Glutamatergic neuron (in vitro differentiated cells): ENCODE measurements around the gene AKT1. TPM values are rescaled to one million over a fixed set of nuclear protein-coding genes. Genes with fewer than 3 reads are reported as not detected.

Experiments used
- DNase-seq: peaks from one replicate; pipeline ENCODE4 v3.0.0; 2022
- H3K27ac Mint-ChIP-seq: one replicate; pipeline ENCODE4 v1.8.0; 2020; ENCODE audit warnings: mild to moderate bottlenecking, mixed read lengths, inconsistent platforms; ENCODE audit not compliant: unreplicated experiment
- H3K27me3 Mint-ChIP-seq: one replicate; pipeline ENCODE4 v1.8.0; 2020; ENCODE audit warnings: mild to moderate bottlenecking, moderate library complexity, mixed read lengths, inconsistent platforms; ENCODE audit not compliant: unreplicated experiment
- H3K36me3 Mint-ChIP-seq: one replicate; pipeline ENCODE4 v1.8.0; 2020; ENCODE audit warnings: mild to moderate bottlenecking, mixed read lengths, inconsistent platforms; ENCODE audit not compliant: unreplicated experiment
- H3K4me1 Mint-ChIP-seq: one replicate; pipeline ENCODE4 v1.8.0; 2020; ENCODE audit warnings: mild to moderate bottlenecking, low read depth, mixed read lengths, inconsistent platforms; ENCODE audit not compliant: unreplicated experiment
- H3K4me3 Mint-ChIP-seq: one replicate; pipeline ENCODE4 v1.8.0; 2020; ENCODE audit warnings: mild to moderate bottlenecking, mixed read lengths, inconsistent platforms; ENCODE audit not compliant: unreplicated experiment
- H3K9me3 Mint-ChIP-seq: one replicate; pipeline ENCODE4 v1.8.0; 2020; ENCODE audit warnings: mild to moderate bottlenecking, moderate library complexity, mixed read lengths, inconsistent platforms; ENCODE audit not compliant: unreplicated experiment
- total RNA-seq: library from RNA; stranded (reverse); fragmentation: NEBNext Ultra II Directional; extraction: Animal tissue kit (Norgen Biotek cat#: 25700); gene quantifications from one replicate; pipeline ENCODE4 v1.2.1, GENCODE V29; 2021; ENCODE audit not compliant: unreplicated experiment
- TF ChIP-seq, protein P1 (sequence below): fragments of 200-600 bp; sonication (generic); IDR thresholded peaks from one replicate; pipeline ENCODE4 v1.5.0; 2021; ENCODE audit not compliant: partially characterized antibody, unreplicated experiment

The AKT1 gene
- total RNA-seq, 1 donor from 2014 or later, result 300 TPM

- TF ChIP-seq, protein P1, sequence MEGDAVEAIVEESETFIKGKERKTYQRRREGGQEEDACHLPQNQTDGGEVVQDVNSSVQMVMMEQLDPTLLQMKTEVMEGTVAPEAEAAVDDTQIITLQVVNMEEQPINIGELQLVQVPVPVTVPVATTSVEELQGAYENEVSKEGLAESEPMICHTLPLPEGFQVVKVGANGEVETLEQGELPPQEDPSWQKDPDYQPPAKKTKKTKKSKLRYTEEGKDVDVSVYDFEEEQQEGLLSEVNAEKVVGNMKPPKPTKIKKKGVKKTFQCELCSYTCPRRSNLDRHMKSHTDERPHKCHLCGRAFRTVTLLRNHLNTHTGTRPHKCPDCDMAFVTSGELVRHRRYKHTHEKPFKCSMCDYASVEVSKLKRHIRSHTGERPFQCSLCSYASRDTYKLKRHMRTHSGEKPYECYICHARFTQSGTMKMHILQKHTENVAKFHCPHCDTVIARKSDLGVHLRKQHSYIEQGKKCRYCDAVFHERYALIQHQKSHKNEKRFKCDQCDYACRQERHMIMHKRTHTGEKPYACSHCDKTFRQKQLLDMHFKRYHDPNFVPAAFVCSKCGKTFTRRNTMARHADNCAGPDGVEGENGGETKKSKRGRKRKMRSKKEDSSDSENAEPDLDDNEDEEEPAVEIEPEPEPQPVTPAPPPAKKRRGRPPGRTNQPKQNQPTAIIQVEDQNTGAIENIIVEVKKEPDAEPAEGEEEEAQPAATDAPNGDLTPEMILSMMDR, result no peak
- H3K4me3 Mint-ChIP-seq, result no peak overlapping the region
- peaks cover 5% of the 10 kb centered on the region for H3K36me3 Mint-ChIP-seq
- H3K27ac Mint-ChIP-seq, result no peak overlapping the region
- peaks cover 13% of the 10 kb centered on the region for H3K9me3 Mint-ChIP-seq
- peaks cover 10% of the 10 kb centered on the region for H3K4me1 Mint-ChIP-seq
- peaks cover 14% of the 10 kb centered on the region for H3K27me3 Mint-ChIP-seq
- no peak for DNase-seq
Measured at GRCh38 chr14:104765517-104765916, 30.0 kb downstream of the AKT1 start.

GRCh38 chr14:104758981-104759969 lies 36.3 kb downstream of the AKT1 start:
- DNase-seq, result no peak
- H3K9me3 Mint-ChIP-seq, result peaks cover 6% of the 10 kb centered on the region
- TF ChIP-seq, protein P1, result no peak
- no peak overlapping the region for H3K4me3 Mint-ChIP-seq
- H3K27me3 Mint-ChIP-seq, result peaks cover 6% of the 10 kb centered on the region
- H3K4me1 Mint-ChIP-seq, result peaks cover under 1% of the 10 kb centered on the region
- H3K27ac Mint-ChIP-seq, result no peak overlapping the region
- no peaks in the 10 kb centered on the region for H3K36me3 Mint-ChIP-seq

DNA sequence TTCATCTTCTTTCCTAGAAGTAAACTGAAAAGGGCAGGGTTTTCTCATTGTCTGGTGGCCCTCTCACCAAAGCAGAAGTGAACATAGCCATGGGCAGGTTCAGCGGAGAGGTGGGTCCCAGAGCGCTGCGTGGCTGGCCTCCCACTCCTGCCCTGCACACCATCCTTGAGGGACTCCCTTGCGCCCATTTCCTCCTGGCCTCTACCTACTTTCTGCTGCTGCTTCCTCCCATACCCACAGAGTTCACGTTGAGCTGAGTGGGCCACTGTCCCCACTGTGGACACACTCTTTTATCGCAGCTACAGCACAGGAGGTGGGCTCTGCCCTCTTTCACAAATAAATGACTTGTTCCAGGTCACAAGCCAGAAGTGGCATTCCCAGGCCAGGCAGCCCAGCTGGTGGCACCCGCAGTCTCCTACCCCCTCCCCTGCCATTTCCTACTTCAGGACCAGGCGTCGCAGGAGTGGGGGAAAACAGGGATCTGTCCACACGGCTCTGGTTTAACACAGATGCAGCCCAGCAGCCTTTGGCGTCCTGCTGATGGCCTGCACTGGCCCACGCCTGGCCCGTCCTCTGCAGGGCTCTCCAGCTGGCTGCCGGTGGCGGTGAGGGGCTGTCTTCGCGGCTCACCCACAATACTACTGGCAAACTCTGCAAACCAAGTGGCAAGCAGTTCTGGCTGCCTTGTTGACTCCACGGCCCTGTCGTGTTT lies 37.7 kb downstream of the AKT1 start:
- TF ChIP-seq, protein P1, result no peak
- H3K27ac Mint-ChIP-seq, result no peak overlapping the region
- peaks cover 7% of the 10 kb centered on the region for H3K4me1 Mint-ChIP-seq
- DNase-seq, result no peak
- H3K27me3 Mint-ChIP-seq, result peaks cover 12% of the 10 kb centered on the region
- H3K4me3 Mint-ChIP-seq, result no peak overlapping the region
- H3K36me3 Mint-ChIP-seq, result no peaks in the 10 kb centered on the region
- peaks cover 8% of the 10 kb centered on the region for H3K9me3 Mint-ChIP-seq

GRCh38 chr14:104757238-104757585 lies 38.3 kb downstream of the AKT1 start:
- TF ChIP-seq, protein P1, result no peak
- DNase-seq, result no peak
- H3K27ac Mint-ChIP-seq, result no peak overlapping the region
- H3K36me3 Mint-ChIP-seq, result no peaks in the 10 kb centered on the region
- peaks cover 7% of the 10 kb centered on the region for H3K4me1 Mint-ChIP-seq
- H3K4me3 Mint-ChIP-seq, result no peak overlapping the region
- H3K27me3 Mint-ChIP-seq, result peaks cover 17% of the 10 kb centered on the region
- H3K9me3 Mint-ChIP-seq, result peaks cover 8% of the 10 kb centered on the region
